H9 (cell line): ENCODE measurements around the gene ATOX1. TPM values are rescaled to one million over a fixed set of nuclear protein-coding genes. Genes with fewer than 3 reads are reported as not detected.
A peak's percentile ranks its signal among the peaks of the same experiment; 100 is the strongest.

ENCODE experiments used
- DNase-seq: peaks from one replicate; pipeline ENCODE4 v3.0.0-alpha.2; 2017
- H2AFZ ChIP-seq: one replicate; pipeline ENCODE4 v1.6.1; 2013; ENCODE audit warnings: mild to moderate bottlenecking, low read length, control low read depth, moderate library complexity
- H2AK5ac ChIP-seq: 2 replicates; pipeline ENCODE4 v1.6.1; 2013; ENCODE audit warnings: low read length, control low read depth, mixed read lengths; ENCODE audit not compliant: insufficient read length
- H2BK120ac ChIP-seq: one replicate; pipeline ENCODE4 v1.6.1; 2013; ENCODE audit warnings: low read depth, mild to moderate bottlenecking, low read length, control low read depth, inconsistent platforms; ENCODE audit not compliant: poor library complexity, severe bottlenecking
- H2BK12ac ChIP-seq: 2 replicates; pipeline ENCODE4 v1.6.1; 2013; ENCODE audit warnings: low read length, control low read depth, mixed read lengths, low read depth; ENCODE audit not compliant: insufficient read length
- H2BK15ac ChIP-seq: 2 replicates; pipeline ENCODE4 v1.6.1; 2013; ENCODE audit warnings: low read depth, low read length, control low read depth
- H2BK20ac ChIP-seq: one replicate; pipeline ENCODE4 v1.6.1; 2013; ENCODE audit warnings: low read depth, mild to moderate bottlenecking, low read length, control low read depth, inconsistent platforms; ENCODE audit not compliant: poor library complexity, severe bottlenecking
- H2BK5ac ChIP-seq: 2 replicates; pipeline ENCODE4 v1.6.1; 2013; ENCODE audit warnings: low read length, control low read depth, mixed read lengths; ENCODE audit not compliant: insufficient read length
- H3K14ac ChIP-seq: 2 replicates; pipeline ENCODE4 v1.6.1; 2013; ENCODE audit warnings: low read length, control low read depth; ENCODE audit not compliant: insufficient read depth
- H3K18ac ChIP-seq: 2 replicates; pipeline ENCODE4 v1.6.1; 2013; ENCODE audit warnings: low read depth, mild to moderate bottlenecking, mixed read lengths, low read length, control low read depth; ENCODE audit not compliant: insufficient read length
- H3K23ac ChIP-seq: 2 replicates; pipeline ENCODE4 v1.6.1; 2013; ENCODE audit warnings: low read length, control low read depth, mixed read lengths, low read depth; ENCODE audit not compliant: insufficient read length
- H3K23me2 ChIP-seq: 2 replicates; pipeline ENCODE4 v1.6.1; 2013; ENCODE audit warnings: low read depth, mild to moderate bottlenecking, mixed read lengths, low read length, control low read depth; ENCODE audit not compliant: insufficient read length, poor library complexity, severe bottlenecking
- H3K27ac ChIP-seq: 2 replicates; pipeline ENCODE4 v1.5.1; 2013; ENCODE audit warnings: low read length, control low read depth, mixed read lengths, low read depth; ENCODE audit not compliant: insufficient read length
- H3K27me3 ChIP-seq: 2 replicates; pipeline ENCODE4 v1.6.1; 2013; ENCODE audit warnings: low read length, control low read depth, inconsistent platforms; ENCODE audit not compliant: insufficient read depth
- H3K4ac ChIP-seq: 2 replicates; pipeline ENCODE4 v1.6.1; 2013; ENCODE audit warnings: low read depth, mild to moderate bottlenecking, control low read depth, inconsistent platforms, low read length, moderate library complexity
- H3K4me1 ChIP-seq: 2 replicates; pipeline ENCODE4 v1.6.1; 2013; ENCODE audit warnings: low read length, control low read depth, inconsistent platforms; ENCODE audit not compliant: insufficient read depth
- H3K4me2 ChIP-seq: 2 replicates; pipeline ENCODE4 v1.6.1; 2013; ENCODE audit warnings: low read length, control low read depth, mixed read lengths; ENCODE audit not compliant: insufficient read length, insufficient read depth
- H3K56ac ChIP-seq: 2 replicates; pipeline ENCODE4 v1.6.1; 2013; ENCODE audit warnings: low read depth, mild to moderate bottlenecking, mixed read lengths, low read length, control low read depth; ENCODE audit not compliant: insufficient read length
- H3K79me1 ChIP-seq: 2 replicates; pipeline ENCODE4 v1.6.1; 2013; ENCODE audit warnings: low read depth, mild to moderate bottlenecking, moderate library complexity, low read length, control low read depth, inconsistent platforms; ENCODE audit not compliant: insufficient read depth, poor library complexity, severe bottlenecking
- H3K79me2 ChIP-seq: 2 replicates; pipeline ENCODE4 v1.6.1; 2013; ENCODE audit warnings: low read length, control low read depth, inconsistent platforms; ENCODE audit not compliant: insufficient read depth
- H3K9ac ChIP-seq: 2 replicates; pipeline ENCODE4 v1.6.1; 2013; ENCODE audit warnings: low read length, control low read depth, mixed read lengths; ENCODE audit not compliant: insufficient read length; ENCODE audit errors: extremely low read depth
- H3K9me3 ChIP-seq: one replicate; pipeline ENCODE4 v1.6.1; 2013; ENCODE audit warnings: low read depth, low read length, inconsistent platforms; ENCODE audit not compliant: control insufficient read depth
- H3T11ph ChIP-seq: one replicate; pipeline ENCODE4 v1.6.1; 2013; ENCODE audit warnings: mild to moderate bottlenecking, low read length, control low read depth, inconsistent platforms
- H4K20me1 ChIP-seq: one replicate; pipeline ENCODE4 v1.6.1; 2013; ENCODE audit not compliant: control insufficient read depth, insufficient read length, insufficient read depth
- H4K5ac ChIP-seq: 2 replicates; pipeline ENCODE4 v1.6.1; 2013; ENCODE audit warnings: low read depth, mild to moderate bottlenecking, mixed read lengths, low read length, control low read depth; ENCODE audit not compliant: insufficient read length
- H4K8ac ChIP-seq: replicated peaks from 2 replicates; pipeline ENCODE4 v1.6.1; 2013; ENCODE audit warnings: low read length, control low read depth, mixed read lengths, low read depth; ENCODE audit not compliant: insufficient read length
- H4K91ac ChIP-seq: 2 replicates; pipeline ENCODE4 v1.6.1; 2013; ENCODE audit warnings: low read depth, mild to moderate bottlenecking, moderate library complexity, mixed read lengths, low read length, control low read depth; ENCODE audit not compliant: insufficient read length
- H3K27ac Mint-ChIP-seq, 3 experiments: 2 replicates in 2 of 3; 3 replicates in 1 of 3; pipeline ENCODE4 v1.8.0; 2020 to 2021; ENCODE audit warnings: mixed read lengths in 3 of 3, mild to moderate bottlenecking in 1 of 3, moderate library complexity in 1 of 3
- H3K27me3 Mint-ChIP-seq: 2 replicates; pipeline ENCODE4 v1.8.0; 2021; ENCODE audit warnings: low read depth, mild to moderate bottlenecking, moderate library complexity, mixed read lengths
- H3K36me3 Mint-ChIP-seq, 3 experiments: 2 replicates in 2 of 3; 3 replicates in 1 of 3; pipeline ENCODE4 v1.8.0; 2020 to 2021; ENCODE audit warnings: low read depth in 3 of 3, mixed read lengths in 3 of 3; ENCODE audit not compliant: insufficient read depth in 1 of 3
- H3K4me1 Mint-ChIP-seq, 2 experiments: 2 replicates each; pipeline ENCODE4 v1.8.0; 2020; ENCODE audit warnings: mixed read lengths in 2 of 2
- H3K4me3 Mint-ChIP-seq, 2 experiments: 2 replicates in 1 of 2; 3 replicates in 1 of 2; pipeline ENCODE4 v1.8.0; 2020 to 2021; ENCODE audit warnings: mild to moderate bottlenecking in 2 of 2, mixed read lengths in 2 of 2, moderate library complexity in 1 of 2
- H3K9me3 Mint-ChIP-seq, 2 experiments: 2 replicates in 1 of 2; 3 replicates in 1 of 2; pipeline ENCODE4 v1.8.0; 2020; ENCODE audit warnings: mild to moderate bottlenecking in 2 of 2, mixed read lengths in 2 of 2, moderate library complexity in 1 of 2
- WGBS: extraction: QIAGEN DNeasy Blood & Tissue Kit; methylation state at CpG from one replicate; pipeline ENCODE4 v1.1.7; 2013; ENCODE audit warnings: missing lambda C conversion rate, low lambda C conversion rate, mixed read lengths; ENCODE audit not compliant: insufficient read length; ENCODE audit errors: extremely low coverage; 5-methylcytosine and 5-hydroxymethylcytosine counted together
- total RNA-seq: library from RNA; stranded (reverse); gene quantifications from 2 replicates; pipeline ENCODE4 v1.2.1, GENCODE V29; 2021
- TF ChIP-seq, protein P1 (sequence below): fragments of 200-600 bp; sonication (generic); conservative IDR thresholded peaks from 3 replicates; pipeline ENCODE4 v1.8.0; 2021; ENCODE audit warnings: antibody characterized with exemption, mild to moderate bottlenecking

ATOX1 gene
- total RNA-seq, 1 experiment from 2014 or later: 75.0 TPM

DNA sequence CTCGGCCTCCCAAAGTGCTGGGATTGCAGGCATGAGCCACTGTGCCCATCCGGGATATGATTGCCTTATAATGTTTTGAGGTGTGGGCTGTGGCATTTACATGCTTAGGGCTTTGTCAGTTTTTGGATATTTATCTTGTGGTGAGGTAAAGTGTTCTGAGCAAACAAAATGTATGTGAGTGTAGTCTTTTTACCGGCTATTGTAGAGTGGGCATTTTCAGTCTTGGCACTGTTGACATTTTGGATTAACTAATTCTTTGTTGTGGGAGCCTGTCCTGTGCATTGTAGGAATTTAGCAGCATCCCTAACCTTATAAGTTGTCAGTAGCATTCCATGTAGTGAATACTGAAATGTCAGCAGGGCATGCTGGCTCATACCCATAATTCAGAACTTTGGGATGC lies 34.9 kb upstream of the ATOX1 start:
- Histone ChIP-seq H4K8ac (no peak overlapping the region), H3T11ph (no peak overlapping the region), H3K27me3 (no peaks in the 10 kb centered on the region), H3K4me2 (no peak overlapping the region), H4K91ac (no peak overlapping the region), H2BK20ac (no peak overlapping the region), H2AK5ac (no peak overlapping the region), H2AFZ (no peak overlapping the region), H2BK12ac (no peak overlapping the region), H4K5ac (no peak overlapping the region), H3K27ac (no peak overlapping the region), H3K14ac (no peak overlapping the region), H3K9me3 (no peaks in the 10 kb centered on the region), H3K23ac (no peak overlapping the region), H4K20me1 (no peaks in the 10 kb centered on the region), H3K79me2 (peaks cover 24% of the 10 kb centered on the region; the same call in 1 of the 2 replicates), H3K9ac (no peak overlapping the region), H3K79me1 (peaks cover 12% of the 10 kb centered on the region), H3K23me2 (no peaks in the 10 kb centered on the region), H3K4me1 (no peaks in the 10 kb centered on the region), H2BK120ac (no peak overlapping the region), H3K56ac (no peak overlapping the region), H2BK5ac (no peak overlapping the region), H2BK15ac (no peak overlapping the region), H3K18ac (no peak overlapping the region), H3K4ac (no peak overlapping the region)
- H3K27me3 Mint-ChIP-seq: no peaks in the 10 kb centered on the region; the same call in 1 of the 2 replicates
- H3K9me3 Mint-ChIP-seq: no peaks in the 10 kb centered on the region
- H3K4me3 Mint-ChIP-seq: no peak overlapping the region
- TF ChIP-seq, protein P1, sequence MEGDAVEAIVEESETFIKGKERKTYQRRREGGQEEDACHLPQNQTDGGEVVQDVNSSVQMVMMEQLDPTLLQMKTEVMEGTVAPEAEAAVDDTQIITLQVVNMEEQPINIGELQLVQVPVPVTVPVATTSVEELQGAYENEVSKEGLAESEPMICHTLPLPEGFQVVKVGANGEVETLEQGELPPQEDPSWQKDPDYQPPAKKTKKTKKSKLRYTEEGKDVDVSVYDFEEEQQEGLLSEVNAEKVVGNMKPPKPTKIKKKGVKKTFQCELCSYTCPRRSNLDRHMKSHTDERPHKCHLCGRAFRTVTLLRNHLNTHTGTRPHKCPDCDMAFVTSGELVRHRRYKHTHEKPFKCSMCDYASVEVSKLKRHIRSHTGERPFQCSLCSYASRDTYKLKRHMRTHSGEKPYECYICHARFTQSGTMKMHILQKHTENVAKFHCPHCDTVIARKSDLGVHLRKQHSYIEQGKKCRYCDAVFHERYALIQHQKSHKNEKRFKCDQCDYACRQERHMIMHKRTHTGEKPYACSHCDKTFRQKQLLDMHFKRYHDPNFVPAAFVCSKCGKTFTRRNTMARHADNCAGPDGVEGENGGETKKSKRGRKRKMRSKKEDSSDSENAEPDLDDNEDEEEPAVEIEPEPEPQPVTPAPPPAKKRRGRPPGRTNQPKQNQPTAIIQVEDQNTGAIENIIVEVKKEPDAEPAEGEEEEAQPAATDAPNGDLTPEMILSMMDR: no peak
- peaks cover 65 to 96% (median 95%) of the 10 kb centered on the region in 3 experiments; a peak in 6 of 7 replicates for H3K36me3 Mint-ChIP-seq
- no peak for DNase-seq
- H3K4me1 Mint-ChIP-seq: no peaks in the 10 kb centered on the region
- H3K27ac Mint-ChIP-seq: peak overlapping the region in 1 of 3 experiments; percentile 44; a peak in 1 of 7 replicates
- WGBS: no CpG with 5 or more reads among the region's 3 CpGs
